Stimulated activated CD4-positive, alpha-beta T cell treated with anti-CD3 and anti-CD28 coated beads, Interleukin-1b, Interleukin-23, amount 100 ng/mL, for 4 hours (primary cell): ENCODE measurements around the gene GALNT18.
A peak's percentile ranks its signal among the peaks of the same experiment; 100 is the strongest.

ENCODE experiments used
- DNase-seq, 2 donors: peaks; one replicate each; pipeline ENCODE4 v3.0.0-alpha.2; 2020; ENCODE audit warnings: low read depth in 2 of 2

The GALNT18 gene

DNA sequence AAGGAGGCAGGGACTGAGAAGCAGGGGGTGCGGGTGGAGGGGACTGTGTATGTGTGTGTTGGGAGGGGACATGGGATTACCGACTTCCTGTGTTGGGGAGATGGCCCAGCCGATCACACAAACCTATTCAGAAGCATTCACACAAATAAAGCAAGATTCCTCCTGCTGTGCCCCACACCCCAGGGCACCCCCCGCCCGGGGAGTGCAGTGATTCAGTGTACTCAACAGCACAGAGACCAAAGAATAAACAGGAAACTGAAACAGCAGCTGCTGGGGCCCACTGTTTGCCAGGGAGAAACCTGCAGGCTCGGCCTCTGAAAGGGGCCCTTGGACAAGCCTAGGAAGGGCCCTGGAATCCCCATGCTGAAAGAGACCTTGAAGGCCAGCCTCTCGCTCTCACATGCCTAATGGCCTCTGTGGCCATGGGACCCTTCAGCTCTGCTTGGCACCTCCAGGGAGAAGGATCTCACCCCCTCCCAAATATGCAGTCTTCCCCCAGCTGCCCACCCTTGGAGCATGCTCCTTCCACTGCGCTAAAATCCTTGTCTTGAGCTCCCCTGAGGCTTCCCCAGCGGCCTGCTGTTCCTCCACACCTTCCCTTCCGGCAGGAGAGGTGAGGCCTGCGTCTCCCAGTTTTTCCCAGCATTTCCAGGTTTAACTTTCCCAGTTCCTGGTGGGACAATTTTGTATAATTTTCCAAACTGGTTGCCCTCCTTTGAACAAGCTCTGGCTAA lies 341.7 kb downstream of the GALNT18 start:
- DNase-seq = no peak

GRCh38 chr11:11272254-11272653 lies 349.6 kb downstream of the GALNT18 start:
- no peak for DNase-seq

- no peak for DNase-seq
Observed at GRCh38 chr11:11270236-11270775, 351.5 kb downstream of the GALNT18 start.

GRCh38 chr11:11268706-11269105 lies 353.1 kb downstream of the GALNT18 start:
- DNase-seq = no peak

DNA sequence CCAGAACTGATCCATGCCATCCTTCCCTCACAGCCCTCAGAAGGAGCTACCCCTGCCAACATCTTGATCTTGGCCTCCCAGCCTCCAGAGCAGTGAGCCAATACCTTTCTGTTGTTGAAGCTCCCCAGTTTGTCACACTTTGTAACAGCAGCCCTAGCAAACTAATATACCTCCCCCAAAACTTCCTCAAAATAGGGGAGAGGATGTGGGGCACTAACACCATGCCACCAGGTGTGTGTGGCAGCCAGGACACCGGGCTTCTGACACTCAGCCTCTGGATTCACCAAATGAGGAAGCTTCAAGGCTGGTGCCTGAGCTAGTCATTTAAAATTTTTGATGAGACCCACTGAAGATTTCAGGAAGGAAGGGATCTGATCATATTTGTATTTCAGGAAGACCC lies 353.7 kb downstream of the GALNT18 start:
- DNase-seq = no peak

- no peak for DNase-seq
Observed at GRCh38 chr11:11267312-11267711, 354.5 kb downstream of the GALNT18 start.

DNA sequence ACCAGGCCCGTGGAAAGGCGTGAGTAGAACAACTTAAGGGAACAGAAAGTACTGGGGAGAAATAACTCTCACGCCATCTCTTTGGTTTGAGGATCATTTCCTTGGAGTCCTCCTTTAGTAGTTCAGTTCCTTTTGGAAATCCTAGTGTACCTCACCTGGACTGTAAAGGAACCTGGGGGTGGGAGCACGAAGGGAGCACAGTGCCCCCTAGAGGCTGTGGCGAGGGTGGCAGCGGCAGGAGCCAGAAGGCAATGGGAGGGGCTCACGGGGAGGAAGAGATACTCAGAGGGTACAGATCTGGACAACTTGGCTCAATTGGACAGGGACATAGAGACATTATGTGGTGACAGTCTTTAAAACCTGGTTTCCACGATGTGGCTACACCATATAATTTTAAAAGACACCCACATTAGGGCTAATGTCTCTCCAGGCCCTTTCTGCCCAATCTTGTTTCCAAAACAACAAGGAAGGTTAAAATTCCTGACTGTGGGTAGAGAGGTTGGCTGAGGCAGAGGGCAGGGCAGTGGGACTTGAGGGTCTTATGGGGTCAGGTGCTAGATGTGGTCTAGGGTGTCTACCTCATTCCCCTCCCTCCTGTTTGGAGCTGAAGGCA lies 355.7 kb downstream of the GALNT18 start:
- peak; percentile 30 to 42 for DNase-seq

GRCh38 chr11:11265320-11265719 lies 356.5 kb downstream of the GALNT18 start:
- DNase-seq = no peak

GRCh38 chr11:11263238-11264005 lies 358.4 kb downstream of the GALNT18 start:
- no peak for DNase-seq

DNA sequence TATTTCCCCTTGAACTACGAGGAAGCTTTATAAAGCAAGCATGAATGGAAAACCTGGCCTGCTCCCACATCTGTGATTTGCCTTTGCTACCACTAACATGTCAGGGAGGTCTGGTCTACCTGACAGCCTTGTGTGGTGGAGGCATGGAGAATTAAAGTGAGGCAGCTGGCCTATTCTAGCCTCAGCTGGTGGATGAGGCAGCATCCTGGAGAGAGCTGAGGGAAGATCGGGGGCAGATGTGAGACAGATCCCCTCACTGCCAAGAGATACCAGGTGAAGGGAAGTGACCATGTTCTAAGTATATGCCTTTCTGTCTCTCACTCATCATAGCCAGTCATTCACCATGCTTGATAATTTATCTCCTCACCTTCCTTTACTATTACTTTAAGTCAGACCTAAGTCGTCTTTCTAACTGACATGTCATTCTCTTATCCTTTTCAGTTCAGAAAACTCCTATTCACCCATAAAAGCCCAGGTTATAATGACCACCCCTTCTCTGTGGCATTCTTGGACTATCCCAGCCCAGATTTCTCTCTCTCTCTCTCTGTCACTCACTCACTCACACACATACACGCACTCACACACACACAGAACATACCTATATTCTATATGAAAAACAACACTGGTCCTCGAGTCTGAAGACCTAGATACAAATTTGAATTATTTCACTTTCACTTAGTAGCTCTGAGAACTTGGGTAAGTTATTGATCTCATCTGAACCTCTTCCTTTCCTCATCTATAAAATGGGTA lies 359.5 kb downstream of the GALNT18 start:
- DNase-seq = no peak

DNA sequence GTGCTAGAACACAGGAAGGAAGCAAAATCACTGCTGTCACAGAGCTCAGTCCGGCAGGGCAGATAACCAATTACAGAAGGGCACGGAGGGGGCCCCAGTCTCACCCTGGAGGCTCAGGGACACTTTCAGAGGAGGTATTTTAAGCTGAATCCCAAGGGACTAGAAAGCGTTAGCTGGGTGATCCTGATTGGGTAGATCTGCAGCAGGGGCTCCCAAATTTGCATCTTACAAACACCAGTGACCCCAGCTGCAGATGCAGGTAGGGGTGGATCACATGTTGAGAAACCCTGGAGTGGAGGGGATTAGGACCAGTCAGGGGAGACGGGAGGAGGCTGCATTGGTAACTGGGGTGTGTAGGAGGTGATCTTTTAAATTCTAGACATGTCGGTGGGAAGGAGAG lies 360.2 kb downstream of the GALNT18 start:
- no peak for DNase-seq

DNA sequence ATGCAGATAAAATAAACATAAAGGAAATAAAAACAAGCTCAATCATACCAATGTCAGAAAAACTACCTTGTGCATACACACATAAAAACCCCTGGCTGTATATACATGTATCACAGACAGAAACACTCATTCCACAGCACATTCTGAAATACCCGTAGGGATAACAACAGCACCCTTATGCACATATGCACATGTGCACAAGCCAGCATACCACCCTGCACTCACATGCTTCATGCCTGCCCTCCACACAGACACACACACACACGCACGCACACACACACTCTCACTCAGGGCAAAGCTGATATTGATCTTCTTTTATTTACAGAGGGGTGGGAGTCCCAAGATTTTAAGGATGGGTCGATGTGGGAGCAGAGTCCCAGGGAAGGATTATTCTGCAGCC lies 360.9 kb downstream of the GALNT18 start:
- no peak for DNase-seq

DNA sequence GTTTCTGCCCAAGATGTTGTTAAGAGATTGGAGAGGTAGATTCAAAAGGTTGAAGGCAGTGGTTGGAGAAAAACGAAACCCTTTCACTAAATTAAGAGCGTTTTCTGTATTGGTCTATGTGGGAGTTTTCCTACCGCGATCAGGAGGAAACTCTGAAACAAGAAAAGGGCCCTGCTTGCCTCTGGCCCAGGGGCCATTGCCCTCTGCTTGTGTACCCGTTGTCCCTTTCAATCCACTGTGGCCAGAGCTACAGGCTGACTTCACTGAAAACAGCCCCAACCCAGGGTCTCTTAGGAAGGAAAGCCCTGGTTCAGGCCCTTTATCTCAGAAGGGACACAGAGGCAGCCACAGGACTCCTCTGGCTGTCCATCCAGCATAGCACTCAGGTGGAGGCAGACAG lies 367.8 kb downstream of the GALNT18 start:
- DNase-seq = no peak

- no peak for DNase-seq
Observed at GRCh38 chr11:11253497-11253896, 368.3 kb downstream of the GALNT18 start.

DNA sequence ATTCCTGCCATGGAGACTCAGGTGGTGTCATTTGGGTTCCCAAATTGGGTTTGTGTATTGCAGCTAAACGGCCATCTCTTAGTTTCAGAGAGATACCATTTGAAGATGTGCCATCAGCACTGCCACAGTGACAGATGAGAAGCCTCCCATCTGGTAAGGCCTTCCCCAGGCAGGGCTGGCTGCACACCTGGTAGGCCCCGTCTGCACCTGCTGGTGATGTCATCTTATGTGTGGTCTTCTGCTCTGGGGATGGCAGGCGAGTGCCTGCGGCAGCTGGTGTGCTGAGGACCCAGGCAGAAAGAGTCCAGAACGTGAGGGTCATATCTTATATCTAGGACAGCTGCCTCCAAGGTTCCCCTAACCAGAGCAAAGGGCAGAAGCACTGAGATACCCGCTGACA lies 369.4 kb downstream of the GALNT18 start:
- no peak for DNase-seq

GRCh38 chr11:11251394-11251970 lies 370.3 kb downstream of the GALNT18 start:
- DNase-seq = no peak

GRCh38 chr11:11250470-11250869 lies 371.3 kb downstream of the GALNT18 start:
- no peak for DNase-seq

GRCh38 chr11:11247576-11247975 lies 374.2 kb downstream of the GALNT18 start:
- no peak for DNase-seq

GRCh38 chr11:11247086-11247485 lies 374.7 kb downstream of the GALNT18 start:
- no peak for DNase-seq

- no peak for DNase-seq
Observed at GRCh38 chr11:11246166-11246565, 375.6 kb downstream of the GALNT18 start.

DNA sequence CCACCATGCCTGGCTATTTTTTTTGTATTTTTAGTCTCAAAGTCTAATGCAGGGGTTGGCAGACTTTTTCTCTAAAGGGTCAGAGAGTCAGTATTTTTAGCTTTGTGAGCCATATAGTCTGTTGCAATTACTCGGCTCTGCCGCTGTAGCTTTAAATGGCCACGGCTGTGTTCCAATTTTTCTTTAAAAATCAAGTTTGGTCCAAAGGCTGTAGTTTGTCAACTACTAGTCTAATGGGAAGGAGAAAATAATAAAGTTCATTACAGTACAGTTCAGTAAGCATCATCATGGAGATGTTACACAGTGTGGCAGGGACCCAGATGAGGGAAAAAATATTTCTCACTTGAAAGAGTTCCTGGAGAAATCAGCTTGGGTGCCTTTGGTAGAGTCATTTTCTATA lies 376.4 kb downstream of the GALNT18 start:
- DNase-seq = no peak
